ENCODE results near the gene CLHC1.
"Not testable (repeated sequence)": the region's sequence is repeated elsewhere in the genome, so short reads cannot be mapped to it uniquely, and the experiment has no call there.

Gene CLHC1

DNA sequence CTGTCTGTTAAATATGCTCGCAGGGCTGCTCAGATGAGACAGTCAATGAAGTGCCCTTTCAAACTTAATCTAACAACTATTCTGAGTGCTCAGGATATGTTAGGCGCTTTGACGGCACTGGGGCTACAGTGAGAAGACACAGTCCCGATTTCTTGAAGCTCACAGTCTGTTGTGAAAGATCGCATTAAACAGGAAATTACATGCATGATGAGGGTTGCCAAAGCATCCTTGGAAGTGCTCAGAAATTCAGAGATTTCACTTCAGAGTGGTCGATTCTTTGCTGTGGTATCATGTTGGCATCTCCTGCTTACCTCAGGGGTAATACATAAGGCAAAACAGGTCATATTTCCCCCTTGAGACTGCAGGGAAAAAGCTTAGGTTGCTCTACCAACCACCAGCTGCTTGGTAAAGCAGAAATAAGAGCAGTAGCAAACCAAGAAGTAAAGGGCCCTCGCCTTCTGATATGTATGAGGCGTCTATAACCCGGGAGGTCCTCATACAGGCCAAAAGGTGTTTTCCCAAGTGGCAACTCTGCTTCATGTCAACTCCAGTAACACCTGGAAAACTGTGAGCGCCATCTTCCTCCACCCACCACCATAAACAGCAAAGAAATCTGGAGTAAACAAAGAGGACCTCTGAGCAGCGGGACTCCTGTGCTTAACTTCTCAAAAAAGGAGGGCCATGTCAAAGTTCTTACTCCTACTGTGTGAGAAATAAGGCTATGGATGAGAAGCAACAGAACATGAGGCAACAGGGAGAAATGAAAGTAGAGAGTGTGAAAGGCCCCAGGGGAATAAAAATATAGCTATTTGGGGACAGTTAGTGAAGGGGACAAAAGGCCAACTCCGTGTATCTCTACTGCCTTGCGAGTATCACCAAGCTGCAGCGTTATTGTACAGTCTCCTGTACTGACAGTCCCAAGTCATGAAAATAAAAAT lies 79.3 kb downstream of the CLHC1 start:
- no peak for DNase-seq

DNA sequence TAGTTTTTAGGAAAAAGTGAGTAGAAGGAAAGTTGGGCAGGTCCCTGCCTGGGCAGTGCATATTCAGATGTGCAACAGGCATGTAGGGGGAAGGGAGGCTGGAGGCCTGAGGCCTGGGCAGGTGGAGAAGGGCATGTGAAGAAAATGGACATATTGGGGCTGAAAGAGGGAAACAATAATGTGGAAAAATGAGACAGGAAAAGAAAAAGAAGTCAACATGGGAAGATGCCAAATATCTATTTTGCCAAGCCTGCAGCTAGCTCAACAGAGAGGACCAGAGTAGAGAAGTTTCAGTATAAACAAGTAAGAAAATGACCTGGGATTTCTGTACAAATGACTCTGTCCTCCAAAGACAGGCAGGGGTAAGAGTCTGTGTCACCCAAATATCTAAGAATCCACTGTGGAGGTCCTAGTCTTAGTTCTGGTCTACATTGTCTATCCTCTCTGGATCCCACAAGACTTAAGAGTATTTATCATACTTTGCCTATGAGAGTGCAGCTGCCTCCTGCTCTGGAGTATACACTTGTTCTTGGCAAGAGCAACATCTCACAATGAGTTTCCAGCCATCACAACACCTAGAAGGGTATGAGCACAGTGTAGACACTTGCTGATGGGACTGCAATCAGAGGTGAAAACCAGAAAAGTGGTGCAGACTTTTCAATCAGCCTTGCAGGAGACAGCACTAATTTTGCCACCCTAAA lies 80.2 kb downstream of the CLHC1 start:
- DNase-seq = no peak

GRCh38 chr2:55150834-55151233 lies 81.3 kb downstream of the CLHC1 start:
- no peak for DNase-seq

GRCh38 chr2:55148269-55148668 lies 83.8 kb downstream of the CLHC1 start:
- no peak for DNase-seq

- no peak for DNase-seq
Observed at GRCh38 chr2:55147531-55147930, 84.6 kb downstream of the CLHC1 start.

GRCh38 chr2:55147041-55147440 lies 85.1 kb downstream of the CLHC1 start:
- DNase-seq = no peak

- no peak for DNase-seq
Observed at GRCh38 chr2:55146263-55146662, 85.8 kb downstream of the CLHC1 start.

DNA sequence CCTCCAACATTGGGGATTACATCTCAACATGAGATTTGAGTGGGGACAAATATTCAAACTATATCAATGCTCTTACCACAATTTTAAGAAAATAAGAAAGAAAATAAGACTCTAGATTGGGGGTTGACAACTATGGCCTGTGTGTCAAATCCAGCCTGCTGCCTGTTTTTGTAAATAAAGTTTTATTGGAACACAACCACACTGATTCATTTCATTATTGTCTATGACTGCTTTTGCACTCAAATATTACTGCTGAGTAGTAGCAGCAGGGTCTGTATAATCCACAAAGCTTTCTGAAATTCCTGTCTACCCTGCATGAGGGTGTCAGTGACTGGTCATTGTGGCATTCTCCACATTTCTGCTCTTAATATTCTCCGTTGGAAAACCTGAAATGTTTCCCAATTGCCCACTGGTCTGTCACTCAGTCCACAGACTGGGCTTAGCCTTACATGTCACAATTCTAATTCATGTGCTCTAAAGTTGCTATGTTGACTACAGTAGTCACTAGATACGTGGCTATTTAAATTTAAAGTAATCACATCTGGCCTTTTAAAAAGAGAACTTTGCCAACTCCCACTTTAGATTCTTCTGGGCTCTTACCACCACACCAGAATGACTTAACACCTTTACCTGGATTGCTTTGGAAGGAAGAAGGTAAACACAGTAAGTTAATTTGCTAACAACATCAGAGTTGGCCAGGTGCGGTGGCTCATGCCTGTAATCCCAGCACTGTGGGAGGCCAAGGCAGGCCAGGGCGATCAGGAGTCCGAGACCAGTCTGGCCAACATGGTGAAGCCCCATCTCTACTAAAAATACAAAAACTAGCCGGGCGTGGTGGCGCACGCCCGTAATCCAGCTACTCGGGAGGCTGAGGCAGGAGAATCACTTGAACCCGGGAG lies 86.9 kb downstream of the CLHC1 start:
- no peak for DNase-seq

DNA sequence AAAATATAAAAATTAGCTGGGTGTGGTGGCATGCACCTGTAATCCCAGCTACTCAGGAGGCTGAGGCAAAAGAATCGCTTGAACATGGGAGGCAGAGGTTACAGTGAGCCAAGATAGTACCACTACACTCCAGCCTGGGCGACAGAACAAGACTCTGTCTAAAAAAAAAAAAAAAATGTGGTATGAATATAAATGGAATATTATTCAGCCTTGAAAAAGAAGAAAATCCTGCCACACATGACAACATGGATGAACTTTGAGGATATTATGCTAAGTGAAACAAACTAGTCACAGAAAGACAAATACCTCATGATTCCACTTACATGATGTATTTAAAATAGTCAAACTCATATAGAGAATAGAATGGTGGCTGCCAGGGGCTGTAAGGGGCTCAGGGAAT lies 88.4 kb downstream of the CLHC1 start:
- not testable (repeated sequence) for DNase-seq

- DNase-seq = no peak
Observed at GRCh38 chr2:55142518-55142917, 89.6 kb downstream of the CLHC1 start.

GRCh38 chr2:55141572-55142413 lies 90.3 kb downstream of the CLHC1 start:
- no peak for DNase-seq

GRCh38 chr2:55140316-55141219 lies 91.5 kb downstream of the CLHC1 start:
- DNase-seq = no peak

DNA sequence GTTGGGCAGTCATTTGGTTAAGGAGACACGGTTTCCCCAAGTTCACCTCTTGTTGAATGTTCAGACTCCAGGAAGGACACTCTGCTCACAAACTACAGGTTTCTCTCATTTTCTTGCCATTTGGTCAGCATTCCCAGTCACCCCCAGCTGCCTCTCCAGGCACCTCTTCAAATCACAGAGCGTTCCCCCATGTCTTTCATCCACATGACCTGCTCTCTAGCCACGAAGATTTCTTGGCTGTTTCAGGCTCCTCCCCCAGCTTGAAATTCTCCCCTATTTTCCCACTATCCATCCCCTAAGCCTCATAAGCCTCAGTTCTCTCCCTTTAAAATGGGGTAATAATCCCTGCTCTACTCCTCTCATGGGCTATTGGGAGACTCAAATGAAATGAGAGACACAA lies 92.8 kb downstream of the CLHC1 start:
- no peak for DNase-seq

DNA sequence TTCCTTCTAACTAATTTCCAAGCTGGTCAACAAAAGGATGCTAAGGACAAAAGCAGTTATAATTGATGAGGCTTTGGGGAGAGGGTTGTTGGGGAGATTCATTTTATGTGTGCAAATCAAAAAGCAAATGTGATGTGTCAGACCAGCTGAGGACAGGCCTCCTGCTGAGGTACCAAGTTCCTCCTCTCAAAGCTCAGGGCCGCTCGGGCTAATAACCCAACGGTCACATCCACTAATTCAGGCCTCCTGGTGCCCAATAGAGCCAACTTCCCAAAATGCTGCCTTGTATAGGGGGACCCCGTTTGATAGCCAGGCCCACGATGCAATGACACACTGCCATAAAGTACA lies 93.2 kb downstream of the CLHC1 start:
- no peak for DNase-seq

- no peak for DNase-seq
Observed at GRCh38 chr2:55138014-55138881, 93.8 kb downstream of the CLHC1 start.

DNA sequence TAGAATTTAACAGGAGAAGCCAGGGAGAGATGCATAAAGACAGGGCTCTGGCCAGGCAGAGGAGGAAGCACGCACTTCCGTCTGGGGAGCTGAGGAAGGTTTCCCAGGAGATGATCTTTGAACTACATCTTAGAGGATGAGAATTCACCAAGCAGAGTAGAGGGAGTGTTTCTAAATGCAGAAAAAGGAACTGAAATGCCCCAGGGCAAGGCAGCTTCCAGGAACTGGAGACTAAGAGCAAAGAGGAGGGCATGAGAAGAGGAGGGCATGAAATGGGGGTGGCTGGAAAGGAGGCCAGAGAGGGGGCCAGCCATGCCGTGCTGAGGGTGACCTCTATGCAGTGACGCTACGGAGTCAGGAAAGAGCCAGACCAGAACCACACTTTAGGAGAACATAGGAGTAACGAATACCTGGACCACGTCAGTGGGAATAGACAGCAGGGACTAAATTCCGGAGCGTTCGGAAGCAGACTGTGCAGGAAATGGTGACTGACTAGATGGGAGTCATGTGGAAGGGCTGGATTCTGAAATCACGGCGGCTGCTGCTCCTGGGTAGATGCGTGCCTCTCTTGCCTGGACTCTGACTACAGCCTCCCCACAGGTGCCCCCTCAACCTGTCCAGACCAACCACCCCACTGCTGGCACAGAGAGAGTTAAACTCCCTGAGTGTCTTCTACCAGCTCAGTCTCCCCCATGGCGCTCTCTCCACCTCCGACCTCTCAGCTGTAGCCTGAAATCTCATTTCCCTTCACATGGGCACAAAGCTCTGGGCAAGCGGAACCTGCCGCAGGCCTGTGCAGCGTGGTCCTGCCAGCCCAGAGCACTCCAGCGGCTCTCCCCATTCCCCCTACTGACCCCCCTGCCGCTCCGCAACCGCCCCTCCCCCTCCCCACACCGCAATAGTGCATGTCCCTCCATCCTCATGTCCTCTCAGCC lies 94.8 kb downstream of the CLHC1 start:
- DNase-seq = no peak

- DNase-seq = no peak
Observed at GRCh38 chr2:55136138-55136541, 96.0 kb downstream of the CLHC1 start.

GRCh38 chr2:55135491-55135890 lies 96.6 kb downstream of the CLHC1 start:
- no peak for DNase-seq

DNA sequence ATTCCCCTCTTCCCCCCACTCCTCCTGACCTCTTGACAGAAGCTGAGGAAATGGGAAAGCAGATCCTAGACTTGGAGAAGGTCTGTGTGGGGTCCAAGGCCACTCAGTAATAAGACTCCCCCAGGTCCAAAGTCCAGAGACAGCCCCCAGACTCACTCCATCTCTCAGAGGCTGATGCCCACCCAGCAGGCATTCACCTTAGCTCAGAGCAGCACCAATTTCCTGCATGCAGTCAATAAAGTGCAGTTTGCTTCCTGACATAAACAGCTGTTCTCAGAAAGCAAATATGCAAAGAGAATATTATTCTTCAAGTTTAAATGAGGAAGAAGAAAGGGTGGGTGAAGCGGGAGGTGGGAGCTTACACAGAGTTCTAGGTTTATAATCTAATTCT lies 97.8 kb downstream of the CLHC1 start:
- no peak for DNase-seq

Data from GDM1 (cell line).